GM12865 (cell line): ENCODE measurements around the gene KCNB1.

Source experiments
- DNase-seq: peaks from one replicate; pipeline ENCODE4 v3.0.0; 2010; ENCODE audit warnings: low read depth
- H3K4me3 ChIP-seq: 2 replicates; pipeline ENCODE4 v1.5.1; 2011; ENCODE audit warnings: mild to moderate bottlenecking, low read depth, low read length, control low read depth
- CTCF ChIP-seq: IDR thresholded peaks from 2 replicates; pipeline ENCODE4 v1.5.1; 2011; ENCODE audit warnings: low read length, control low read depth, low read depth, inconsistent platforms; ENCODE audit not compliant: insufficient read depth; ENCODE audit errors: missing control alignments

The KCNB1 gene

GRCh38 chr20:49396230-49396629 lies 86.2 kb downstream of the KCNB1 start:
- no peak overlapping the region for H3K4me3 ChIP-seq
- DNase-seq: no peak
- TF ChIP-seq CTCF: no peak

GRCh38 chr20:49395659-49396058 lies 86.8 kb downstream of the KCNB1 start:
- no peak for TF ChIP-seq CTCF
- H3K4me3 ChIP-seq: no peak overlapping the region
- DNase-seq: no peak

- no peak for DNase-seq
- no peak for TF ChIP-seq CTCF
- no peak overlapping the region for H3K4me3 ChIP-seq
Measured at GRCh38 chr20:49395183-49395582, 87.3 kb downstream of the KCNB1 start.

- no peak for TF ChIP-seq CTCF
- DNase-seq: no peak
- H3K4me3 ChIP-seq: no peak overlapping the region
Measured at GRCh38 chr20:49394757-49395156, 87.7 kb downstream of the KCNB1 start.

- no peak overlapping the region for H3K4me3 ChIP-seq
- no peak for DNase-seq
- no peak for TF ChIP-seq CTCF
Measured at GRCh38 chr20:49394264-49394663, 88.2 kb downstream of the KCNB1 start.

- TF ChIP-seq CTCF: no peak
- DNase-seq: no peak
- H3K4me3 ChIP-seq: no peak overlapping the region
Measured at GRCh38 chr20:49393803-49394202, 88.7 kb downstream of the KCNB1 start.

- DNase-seq: no peak
- TF ChIP-seq CTCF: no peak
- no peak overlapping the region for H3K4me3 ChIP-seq
Measured at GRCh38 chr20:49392745-49393144, 89.7 kb downstream of the KCNB1 start.
